NT2/D1 (cell line): ENCODE results near the gene LMO2.

Experiments used
- DNase-seq: peaks from one replicate; pipeline ENCODE4 v3.0.0-alpha.2; 2011; ENCODE audit warnings: low read depth, low spot score
- H3K27me3 ChIP-seq: 2 replicates; pipeline ENCODE4 v1.6.0; 2011; ENCODE audit warnings: mild to moderate bottlenecking; ENCODE audit not compliant: insufficient read length, insufficient read depth
- H3K36me3 ChIP-seq: 2 replicates; pipeline ENCODE4 v1.6.1; 2011; ENCODE audit warnings: mild to moderate bottlenecking, low read length, mixed read lengths; ENCODE audit not compliant: insufficient read depth, insufficient read length
- H3K4me1 ChIP-seq: 2 replicates; pipeline ENCODE4 v1.5.1; 2011; ENCODE audit not compliant: insufficient read depth, insufficient read length
- H3K4me3 ChIP-seq: 2 replicates; pipeline ENCODE4 v1.5.1; 2011; ENCODE audit warnings: low read depth; ENCODE audit not compliant: insufficient read length
- H3K9ac ChIP-seq: 2 replicates; pipeline ENCODE4 v1.6.0; 2011; ENCODE audit warnings: low read depth; ENCODE audit not compliant: insufficient read length
- H3K9me3 ChIP-seq: 2 replicates; pipeline ENCODE4 v1.5.1; 2011; ENCODE audit warnings: mild to moderate bottlenecking, low read length; ENCODE audit not compliant: insufficient read depth
- SUZ12 ChIP-seq: IDR thresholded peaks from 2 replicates; pipeline ENCODE4 v1.6.1; 2011; ENCODE audit not compliant: insufficient read length, insufficient read depth; ENCODE audit errors: extremely low read depth
- YY1 ChIP-seq: IDR thresholded peaks from 2 replicates; pipeline ENCODE4 v1.6.1; 2011; ENCODE audit not compliant: insufficient read length, insufficient read depth
- ZNF274 ChIP-seq: IDR thresholded peaks from 2 replicates; pipeline ENCODE4 v1.6.1; 2011; ENCODE audit warnings: mild to moderate bottlenecking, low read depth, low read length

Gene LMO2

GRCh38 chr11:33894398-33894746 is 2.5 kb upstream of the LMO2 start:
- DNase-seq: no peak
- no peaks in the 10 kb centered on the region for H3K36me3 ChIP-seq
- no peaks in the 10 kb centered on the region for H3K27me3 ChIP-seq
- no peak overlapping the region for H3K9ac ChIP-seq
- H3K9me3 ChIP-seq: no peaks in the 10 kb centered on the region
- H3K4me3 ChIP-seq: no peak overlapping the region
- H3K4me1 ChIP-seq: no peaks in the 10 kb centered on the region
- TF ChIP-seq ZNF274 (no peak), SUZ12 (no peak), YY1 (no peak)

- Histone ChIP-seq H3K4me1 (no peaks in the 10 kb centered on the region), H3K9me3 (no peaks in the 10 kb centered on the region), H3K27me3 (no peaks in the 10 kb centered on the region), H3K36me3 (no peaks in the 10 kb centered on the region), H3K9ac (no peak overlapping the region), H3K4me3 (no peak overlapping the region)
- TF ChIP-seq SUZ12 (no peak), ZNF274 (no peak), YY1 (no peak)
- no peak for DNase-seq
Observed at GRCh38 chr11:33893711-33894397, 2.0 kb upstream of the LMO2 start.

GRCh38 chr11:33892906-33893594 is 1.2 kb upstream of the LMO2 start:
- no peaks in the 10 kb centered on the region for H3K9me3 ChIP-seq
- H3K36me3 ChIP-seq: no peaks in the 10 kb centered on the region
- no peak for DNase-seq
- no peak overlapping the region for H3K9ac ChIP-seq
- TF ChIP-seq ZNF274 (no peak), SUZ12 (no peak), YY1 (no peak)
- H3K4me3 ChIP-seq: no peak overlapping the region
- H3K4me1 ChIP-seq: no peaks in the 10 kb centered on the region
- H3K27me3 ChIP-seq: no peaks in the 10 kb centered on the region

GRCh38 chr11:33889821-33890378 is 2.0 kb downstream of the LMO2 start:
- Histone ChIP-seq H3K4me1 (no peaks in the 10 kb centered on the region), H3K9ac (no peak overlapping the region), H3K27me3 (no peaks in the 10 kb centered on the region), H3K9me3 (no peaks in the 10 kb centered on the region), H3K4me3 (no peak overlapping the region), H3K36me3 (no peaks in the 10 kb centered on the region)
- DNase-seq: no peak
- TF ChIP-seq YY1: no peak
- no peak for TF ChIP-seq SUZ12
- TF ChIP-seq ZNF274: no peak

GRCh38 chr11:33889296-33889695 is 2.6 kb downstream of the LMO2 start:
- Histone ChIP-seq H3K9ac (no peak overlapping the region), H3K9me3 (no peaks in the 10 kb centered on the region), H3K36me3 (no peaks in the 10 kb centered on the region), H3K27me3 (no peaks in the 10 kb centered on the region), H3K4me1 (no peaks in the 10 kb centered on the region), H3K4me3 (no peak overlapping the region)
- no peak for TF ChIP-seq ZNF274
- no peak for TF ChIP-seq SUZ12
- no peak for TF ChIP-seq YY1
- DNase-seq: no peak

- no peak overlapping the region for H3K9ac ChIP-seq
Observed at GRCh38 chr11:33887886-33888285, 4.0 kb downstream of the LMO2 start.

GRCh38 chr11:33885338-33886005 is 6.4 kb downstream of the LMO2 start:
- H3K9me3 ChIP-seq: no peaks in the 10 kb centered on the region
- no peak overlapping the region for H3K9ac ChIP-seq
- no peaks in the 10 kb centered on the region for H3K36me3 ChIP-seq
- TF ChIP-seq YY1 (no peak), SUZ12 (no peak), ZNF274 (no peak)
- DNase-seq: no peak
- no peaks in the 10 kb centered on the region for H3K4me1 ChIP-seq
- no peak overlapping the region for H3K4me3 ChIP-seq
- H3K27me3 ChIP-seq: no peaks in the 10 kb centered on the region

More at GRCh38 chr11:33887886-33888285, 4.0 kb downstream of the LMO2 start:
- no peaks in the 10 kb centered on the region for H3K4me1 ChIP-seq
- H3K4me3 ChIP-seq: no peak overlapping the region
- TF ChIP-seq SUZ12 (no peak), ZNF274 (no peak)
- H3K27me3 ChIP-seq: no peaks in the 10 kb centered on the region
- H3K9me3 ChIP-seq: no peaks in the 10 kb centered on the region
- no peak for DNase-seq
- no peaks in the 10 kb centered on the region for H3K36me3 ChIP-seq
